GM12878 (cell line): Measurements from ENCODE around the gene DUSP15.

Experiments
- MEF2A ChIP-seq: IDR thresholded peaks from 2 replicates; pipeline ENCODE4 v1.6.1; 2011; ENCODE audit warnings: low read depth, mild to moderate bottlenecking, low read length, moderate library complexity; ENCODE audit not compliant: insufficient read depth
- ZNF274 ChIP-seq: IDR thresholded peaks from one replicate; pipeline ENCODE4 v1.8.0; 2011; ENCODE audit not compliant: insufficient read length, insufficient read depth
- TF ChIP-seq, protein P1 (sequence below): IDR thresholded peaks from 2 replicates; pipeline ENCODE4 v1.6.1; 2012; ENCODE audit warnings: mild to moderate bottlenecking, low read depth, low read length

GRCh38 chr20:31841928-31842327 lies 28.4 kb downstream of the DUSP15 start:
- TF ChIP-seq ZNF274 (no peak), MEF2A (no peak)
- TF ChIP-seq, protein P1, sequence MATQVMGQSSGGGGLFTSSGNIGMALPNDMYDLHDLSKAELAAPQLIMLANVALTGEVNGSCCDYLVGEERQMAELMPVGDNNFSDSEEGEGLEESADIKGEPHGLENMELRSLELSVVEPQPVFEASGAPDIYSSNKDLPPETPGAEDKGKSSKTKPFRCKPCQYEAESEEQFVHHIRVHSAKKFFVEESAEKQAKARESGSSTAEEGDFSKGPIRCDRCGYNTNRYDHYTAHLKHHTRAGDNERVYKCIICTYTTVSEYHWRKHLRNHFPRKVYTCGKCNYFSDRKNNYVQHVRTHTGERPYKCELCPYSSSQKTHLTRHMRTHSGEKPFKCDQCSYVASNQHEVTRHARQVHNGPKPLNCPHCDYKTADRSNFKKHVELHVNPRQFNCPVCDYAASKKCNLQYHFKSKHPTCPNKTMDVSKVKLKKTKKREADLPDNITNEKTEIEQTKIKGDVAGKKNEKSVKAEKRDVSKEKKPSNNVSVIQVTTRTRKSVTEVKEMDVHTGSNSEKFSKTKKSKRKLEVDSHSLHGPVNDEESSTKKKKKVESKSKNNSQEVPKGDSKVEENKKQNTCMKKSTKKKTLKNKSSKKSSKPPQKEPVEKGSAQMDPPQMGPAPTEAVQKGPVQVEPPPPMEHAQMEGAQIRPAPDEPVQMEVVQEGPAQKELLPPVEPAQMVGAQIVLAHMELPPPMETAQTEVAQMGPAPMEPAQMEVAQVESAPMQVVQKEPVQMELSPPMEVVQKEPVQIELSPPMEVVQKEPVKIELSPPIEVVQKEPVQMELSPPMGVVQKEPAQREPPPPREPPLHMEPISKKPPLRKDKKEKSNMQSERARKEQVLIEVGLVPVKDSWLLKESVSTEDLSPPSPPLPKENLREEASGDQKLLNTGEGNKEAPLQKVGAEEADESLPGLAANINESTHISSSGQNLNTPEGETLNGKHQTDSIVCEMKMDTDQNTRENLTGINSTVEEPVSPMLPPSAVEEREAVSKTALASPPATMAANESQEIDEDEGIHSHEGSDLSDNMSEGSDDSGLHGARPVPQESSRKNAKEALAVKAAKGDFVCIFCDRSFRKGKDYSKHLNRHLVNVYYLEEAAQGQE: no peak
